ENCODE measurements around the gene LMAN2L.

LMAN2L gene

GRCh38 chr2:96695602-96696001, 44.3 kb downstream of the LMAN2L start:
- H3K36me3 ChIP-seq (ENCODE audit: insufficient read depth, insufficient read length, low read length) = peaks cover 6% of the 10 kb centered on the region
- H3K4me1 ChIP-seq (ENCODE audit: insufficient read depth, insufficient read length) = peaks cover 11% of the 10 kb centered on the region
- H3K27me3 ChIP-seq (ENCODE audit: insufficient read depth, insufficient read length) = no peaks in the 10 kb centered on the region
- H3K9me3 ChIP-seq (ENCODE audit: insufficient read depth, low read length) = no peaks in the 10 kb centered on the region
- H3K9ac ChIP-seq (ENCODE audit: insufficient read length, low read depth) = no peak overlapping the region
- no peak overlapping the region for H3K4me3 ChIP-seq (ENCODE audit: insufficient read length, low read depth)
- DNase-seq (ENCODE audit: low read depth, low spot score) = no peak
- TF ChIP-seq SUZ12 (IDR thresholded peaks at IDR 0.05; ENCODE audit: extremely low read depth, insufficient read depth, insufficient read length) = no peak
- TF ChIP-seq YY1 (IDR thresholded peaks at IDR 0.05; ENCODE audit: insufficient read depth, insufficient read length) = no peak
- no peak for TF ChIP-seq ZNF274 (IDR thresholded peaks at IDR 0.05; ENCODE audit: low read depth, low read length)

GRCh38 chr2:96694816-96695455, 44.9 kb downstream of the LMAN2L start:
- DNase-seq (ENCODE audit: low read depth, low spot score) = no peak
- Histone ChIP-seq H3K36me3 (ENCODE audit: insufficient read depth, insufficient read length, low read length) (peaks cover 6% of the 10 kb centered on the region), H3K4me1 (ENCODE audit: insufficient read depth, insufficient read length) (peaks cover 14% of the 10 kb centered on the region), H3K27me3 (ENCODE audit: insufficient read depth, insufficient read length) (no peaks in the 10 kb centered on the region), H3K9me3 (ENCODE audit: insufficient read depth, low read length) (no peaks in the 10 kb centered on the region), H3K9ac (ENCODE audit: insufficient read length, low read depth) (no peak overlapping the region), H3K4me3 (ENCODE audit: insufficient read length, low read depth) (no peak overlapping the region)
- TF ChIP-seq SUZ12 (IDR thresholded peaks at IDR 0.05; ENCODE audit: extremely low read depth, insufficient read depth, insufficient read length) (no peak), YY1 (IDR thresholded peaks at IDR 0.05; ENCODE audit: insufficient read depth, insufficient read length) (no peak), ZNF274 (IDR thresholded peaks at IDR 0.05; ENCODE audit: low read depth, low read length) (no peak)

- H3K9ac ChIP-seq (ENCODE audit: insufficient read length, low read depth) = no peak overlapping the region
- TF ChIP-seq SUZ12 (IDR thresholded peaks at IDR 0.05; ENCODE audit: extremely low read depth, insufficient read depth, insufficient read length) (no peak), YY1 (IDR thresholded peaks at IDR 0.05; ENCODE audit: insufficient read depth, insufficient read length) (no peak), ZNF274 (IDR thresholded peaks at IDR 0.05; ENCODE audit: low read depth, low read length) (no peak)
- DNase-seq (ENCODE audit: low read depth, low spot score) = no peak
- H3K27me3 ChIP-seq (ENCODE audit: insufficient read depth, insufficient read length) = no peaks in the 10 kb centered on the region
- no peak overlapping the region for H3K4me3 ChIP-seq (ENCODE audit: insufficient read length, low read depth)
- peaks cover 1% of the 10 kb centered on the region for H3K36me3 ChIP-seq (ENCODE audit: insufficient read depth, insufficient read length, low read length)
- H3K4me1 ChIP-seq (ENCODE audit: insufficient read depth, insufficient read length) = peaks cover 14% of the 10 kb centered on the region
- H3K9me3 ChIP-seq (ENCODE audit: insufficient read depth, low read length) = no peaks in the 10 kb centered on the region
Observed at GRCh38 chr2:96694279-96694678, 45.6 kb downstream of the LMAN2L start.

- Histone ChIP-seq H3K4me3 (ENCODE audit: insufficient read length, low read depth) (no peak overlapping the region), H3K36me3 (ENCODE audit: insufficient read depth, insufficient read length, low read length) (no peaks in the 10 kb centered on the region), H3K27me3 (ENCODE audit: insufficient read depth, insufficient read length) (no peaks in the 10 kb centered on the region), H3K4me1 (ENCODE audit: insufficient read depth, insufficient read length) (peaks cover 14% of the 10 kb centered on the region), H3K9ac (ENCODE audit: insufficient read length, low read depth) (no peak overlapping the region), H3K9me3 (ENCODE audit: insufficient read depth, low read length) (no peaks in the 10 kb centered on the region)
- no peak for TF ChIP-seq ZNF274 (IDR thresholded peaks at IDR 0.05; ENCODE audit: low read depth, low read length)
- DNase-seq (ENCODE audit: low read depth, low spot score) = no peak
Observed at GRCh38 chr2:96693286-96694200, 46.3 kb downstream of the LMAN2L start.

- Histone ChIP-seq H3K4me3 (ENCODE audit: insufficient read length, low read depth) (no peak overlapping the region), H3K9ac (ENCODE audit: insufficient read length, low read depth) (peak overlapping the region; percentile 18), H3K4me1 (ENCODE audit: insufficient read depth, insufficient read length) (peaks cover 14% of the 10 kb centered on the region), H3K9me3 (ENCODE audit: insufficient read depth, low read length) (no peaks in the 10 kb centered on the region), H3K36me3 (ENCODE audit: insufficient read depth, insufficient read length, low read length) (no peaks in the 10 kb centered on the region), H3K27me3 (ENCODE audit: insufficient read depth, insufficient read length) (no peaks in the 10 kb centered on the region)
- no peak for TF ChIP-seq SUZ12 (IDR thresholded peaks at IDR 0.05; ENCODE audit: extremely low read depth, insufficient read depth, insufficient read length)
- TF ChIP-seq ZNF274 (IDR thresholded peaks at IDR 0.05; ENCODE audit: low read depth, low read length) = no peak
- TF ChIP-seq YY1 (IDR thresholded peaks at IDR 0.05; ENCODE audit: insufficient read depth, insufficient read length) = no peak
- DNase-seq (ENCODE audit: low read depth, low spot score) = no peak
Observed at GRCh38 chr2:96692094-96692971, 47.5 kb downstream of the LMAN2L start.

GRCh38 chr2:96691022-96691612, 48.7 kb downstream of the LMAN2L start:
- no peak overlapping the region for H3K4me3 ChIP-seq (ENCODE audit: insufficient read length, low read depth)
- H3K27me3 ChIP-seq (ENCODE audit: insufficient read depth, insufficient read length) = no peaks in the 10 kb centered on the region
- peaks cover 15% of the 10 kb centered on the region for H3K4me1 ChIP-seq (ENCODE audit: insufficient read depth, insufficient read length)
- H3K36me3 ChIP-seq (ENCODE audit: insufficient read depth, insufficient read length, low read length) = no peaks in the 10 kb centered on the region
- H3K9me3 ChIP-seq (ENCODE audit: insufficient read depth, low read length) = no peaks in the 10 kb centered on the region
- no peak for DNase-seq (ENCODE audit: low read depth, low spot score)
- TF ChIP-seq ZNF274 (IDR thresholded peaks at IDR 0.05; ENCODE audit: low read depth, low read length) = no peak
- no peak for TF ChIP-seq YY1 (IDR thresholded peaks at IDR 0.05; ENCODE audit: insufficient read depth, insufficient read length)
- TF ChIP-seq SUZ12 (IDR thresholded peaks at IDR 0.05; ENCODE audit: extremely low read depth, insufficient read depth, insufficient read length) = no peak
- H3K9ac ChIP-seq (ENCODE audit: insufficient read length, low read depth) = no peak overlapping the region
